Measurements from ENCODE around the gene DIP2C.
A peak's percentile ranks its signal among the peaks of the same experiment; 100 is the strongest.
"Not testable (repeated sequence)": the region's sequence is repeated elsewhere in the genome, so short reads cannot be mapped to it uniquely, and the experiment has no call there.

The DIP2C gene

DNA sequence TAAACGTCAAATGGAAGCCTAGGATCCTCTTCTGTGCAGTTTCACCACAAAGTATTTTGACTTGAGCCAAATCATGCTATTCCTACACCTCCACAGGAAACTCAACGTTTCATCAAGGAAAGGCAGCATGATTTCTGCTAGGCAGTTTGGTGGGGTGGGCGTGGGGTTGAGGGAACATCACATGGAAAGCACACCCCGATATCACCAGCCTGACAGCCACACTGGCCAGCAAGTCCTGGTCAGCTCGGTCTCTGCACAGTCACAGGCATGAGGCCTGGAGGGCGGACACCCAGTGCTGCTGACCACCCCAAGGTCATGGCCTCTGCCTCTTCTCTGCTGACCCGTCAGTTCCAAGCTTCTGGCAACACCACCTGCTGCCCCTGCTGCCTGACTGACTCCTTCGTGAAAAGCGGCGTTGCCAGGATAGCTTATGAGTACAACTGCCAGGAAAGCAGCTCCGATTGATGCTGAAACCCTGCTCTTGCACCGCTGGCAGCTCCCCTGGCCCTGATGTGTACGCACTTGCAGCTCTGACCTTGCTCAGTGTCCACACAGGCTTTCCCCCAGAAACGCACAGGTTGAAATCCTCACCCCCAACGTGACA lies 171.5 kb downstream of the DIP2C start:
- no peak for DNase-seq (ENCODE audit: low read depth in 2 of 2)

- no peak for DNase-seq (ENCODE audit: low read depth in 2 of 2)
Measured at GRCh38 chr10:517241-517830, 172.1 kb downstream of the DIP2C start.

DNA sequence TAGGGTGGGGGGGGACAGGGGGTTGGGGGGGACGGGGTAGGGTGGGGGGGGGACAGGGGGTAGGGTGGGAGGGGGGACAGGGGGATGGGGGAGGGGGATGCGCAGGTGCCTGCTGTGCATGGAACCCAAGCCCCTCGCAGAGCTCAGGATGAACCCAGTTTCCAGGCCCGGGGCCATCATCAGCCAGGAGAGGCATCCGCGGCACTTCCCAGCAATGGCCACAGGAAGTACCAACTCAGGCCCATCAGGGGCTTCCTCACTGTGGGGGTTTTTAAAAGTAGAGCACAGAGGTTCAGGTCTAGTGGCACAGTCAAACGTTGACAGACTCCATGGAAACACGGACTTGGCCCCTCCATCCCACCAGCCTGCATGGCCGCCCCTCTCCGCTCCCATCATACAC lies 172.7 kb downstream of the DIP2C start:
- DNase-seq (ENCODE audit: low read depth in 2 of 2) = no peak

DNA sequence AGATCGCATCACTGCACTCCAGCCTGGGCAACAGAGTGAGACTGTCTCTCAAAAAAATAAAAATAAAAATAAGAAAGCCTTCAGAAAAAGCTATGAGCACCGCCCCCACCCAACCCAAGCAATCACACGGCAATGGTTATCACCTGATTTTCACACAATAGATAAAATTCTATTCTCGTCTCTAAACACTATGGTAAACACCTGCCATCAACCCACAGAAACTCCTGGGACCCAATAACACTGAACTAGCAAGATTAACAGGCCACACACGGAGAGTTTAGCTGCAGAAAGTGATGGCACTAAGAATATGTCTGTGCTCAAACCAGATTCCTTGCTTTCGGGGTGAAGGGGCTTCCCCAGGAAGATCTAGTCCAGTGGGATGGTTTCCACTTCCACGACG lies 173.8 kb downstream of the DIP2C start:
- DNase-seq (ENCODE audit: low read depth in 2 of 2) = no peak

- no peak for DNase-seq (ENCODE audit: low read depth in 2 of 2)
Measured at GRCh38 chr10:514137-514671, 175.3 kb downstream of the DIP2C start.

DNA sequence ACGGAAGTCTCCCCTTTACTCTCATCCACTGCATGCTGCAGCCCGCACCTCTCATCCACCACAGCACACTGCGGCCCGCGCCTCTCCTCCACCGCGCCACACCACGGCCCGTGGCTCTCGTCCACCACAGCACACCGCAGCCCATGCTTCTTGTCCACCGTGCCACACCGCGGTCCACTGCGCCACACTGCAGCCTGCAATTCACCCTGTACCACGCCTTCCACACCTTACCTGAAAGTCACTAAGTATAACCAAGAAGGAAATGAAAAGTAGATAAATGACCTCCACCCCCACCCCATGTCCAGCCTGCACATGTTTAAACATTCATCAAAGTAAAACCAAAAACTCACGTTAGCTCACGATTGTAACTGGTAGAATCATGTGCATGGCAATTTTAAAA lies 176.1 kb downstream of the DIP2C start:
- DNase-seq (ENCODE audit: low read depth in 2 of 2) = no peak

- not testable (repeated sequence) for DNase-seq (ENCODE audit: low read depth in 2 of 2)
Measured at GRCh38 chr10:512661-513060, 176.8 kb downstream of the DIP2C start.

- no peak for DNase-seq (ENCODE audit: low read depth in 2 of 2)
Measured at GRCh38 chr10:511849-512191, 177.6 kb downstream of the DIP2C start.

GRCh38 chr10:511101-511848 lies 178.2 kb downstream of the DIP2C start:
- peak; percentile 65 to 78 for DNase-seq (ENCODE audit: low read depth in 2 of 2)

DNA sequence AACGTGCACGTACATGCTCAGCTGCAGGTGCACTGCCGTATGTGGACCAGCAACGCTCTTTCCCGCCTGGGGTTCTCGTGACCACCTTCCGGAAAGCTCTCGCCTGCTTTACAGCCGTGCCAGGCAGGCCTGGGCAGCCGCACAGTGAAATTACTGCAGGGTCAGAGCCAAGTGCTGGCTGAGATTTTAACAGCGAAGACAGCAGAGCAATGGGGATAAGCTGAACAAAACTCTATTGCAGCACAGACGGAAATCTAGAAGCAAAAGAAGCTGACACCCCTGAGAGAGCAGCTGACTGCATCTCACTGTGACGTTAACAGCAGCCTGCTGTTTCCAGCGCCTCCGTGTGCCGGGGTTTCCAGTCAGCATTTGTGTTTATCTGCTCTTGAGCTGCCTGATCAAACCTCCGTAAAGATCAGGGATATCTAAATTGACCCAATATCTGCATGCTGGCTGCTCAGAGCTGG lies 179.0 kb downstream of the DIP2C start:
- DNase-seq (ENCODE audit: low read depth in 2 of 2) = no peak

DNA sequence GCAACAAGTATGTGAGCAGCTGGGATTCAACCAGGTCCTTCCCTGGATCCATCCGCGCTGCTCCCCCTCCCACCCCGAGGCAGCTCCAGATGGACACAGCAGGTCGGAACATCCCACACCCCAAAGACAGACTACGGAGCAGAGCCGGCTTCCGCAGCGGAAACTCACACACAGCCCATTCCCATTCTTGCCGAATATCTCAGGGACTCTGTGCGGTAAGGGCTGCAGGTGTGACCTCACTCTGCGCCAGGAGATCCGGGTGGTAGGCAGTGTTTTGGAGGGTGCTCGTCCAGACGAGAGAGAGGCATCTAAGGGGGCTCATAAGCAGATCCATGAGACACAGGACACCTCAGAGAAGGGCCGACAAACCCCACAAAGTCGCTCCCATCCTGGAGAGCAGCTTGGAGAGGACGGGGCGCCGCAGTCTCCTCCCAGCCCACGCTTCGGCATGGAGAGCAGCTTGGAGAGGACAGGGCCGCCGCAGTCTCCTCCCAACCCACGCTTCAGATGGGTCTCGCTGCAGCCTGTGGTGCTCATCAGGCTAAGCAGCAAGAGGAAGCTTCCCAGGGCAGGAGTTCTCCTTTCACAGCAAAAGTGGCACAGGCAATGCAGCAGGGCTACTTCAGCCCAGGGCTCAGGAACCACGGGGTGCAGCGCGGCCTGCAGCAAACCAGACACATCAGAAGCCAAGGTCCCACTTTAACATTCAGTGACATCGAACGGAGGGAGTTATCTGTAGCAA lies 179.9 kb downstream of the DIP2C start:
- DNase-seq (ENCODE audit: low read depth in 2 of 2) = no peak

DNA sequence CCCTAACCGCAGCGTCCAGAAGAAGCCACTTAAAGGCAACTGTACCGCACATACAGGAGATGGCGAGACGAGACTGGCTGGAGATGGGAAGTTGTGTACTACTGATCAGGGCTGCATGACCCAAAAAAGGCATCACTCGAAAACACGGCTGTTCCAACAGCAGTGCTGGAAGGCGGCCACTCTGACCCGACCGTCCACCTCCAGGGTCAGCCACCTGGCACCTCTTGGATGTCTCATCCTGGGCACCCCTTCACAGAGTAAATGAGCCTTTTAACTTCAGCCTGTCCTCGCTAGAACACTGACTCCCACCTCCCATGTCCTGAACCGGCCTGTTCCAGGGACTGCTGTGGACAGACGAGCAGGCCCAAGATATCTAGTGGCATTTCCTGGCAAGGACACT lies 180.7 kb downstream of the DIP2C start:
- no peak for DNase-seq (ENCODE audit: low read depth in 2 of 2)

GRCh38 chr10:507908-508444 lies 181.5 kb downstream of the DIP2C start:
- DNase-seq (ENCODE audit: low read depth in 2 of 2) = no peak

GRCh38 chr10:507355-507699 lies 182.1 kb downstream of the DIP2C start:
- no peak for DNase-seq (ENCODE audit: low read depth in 2 of 2)

DNA sequence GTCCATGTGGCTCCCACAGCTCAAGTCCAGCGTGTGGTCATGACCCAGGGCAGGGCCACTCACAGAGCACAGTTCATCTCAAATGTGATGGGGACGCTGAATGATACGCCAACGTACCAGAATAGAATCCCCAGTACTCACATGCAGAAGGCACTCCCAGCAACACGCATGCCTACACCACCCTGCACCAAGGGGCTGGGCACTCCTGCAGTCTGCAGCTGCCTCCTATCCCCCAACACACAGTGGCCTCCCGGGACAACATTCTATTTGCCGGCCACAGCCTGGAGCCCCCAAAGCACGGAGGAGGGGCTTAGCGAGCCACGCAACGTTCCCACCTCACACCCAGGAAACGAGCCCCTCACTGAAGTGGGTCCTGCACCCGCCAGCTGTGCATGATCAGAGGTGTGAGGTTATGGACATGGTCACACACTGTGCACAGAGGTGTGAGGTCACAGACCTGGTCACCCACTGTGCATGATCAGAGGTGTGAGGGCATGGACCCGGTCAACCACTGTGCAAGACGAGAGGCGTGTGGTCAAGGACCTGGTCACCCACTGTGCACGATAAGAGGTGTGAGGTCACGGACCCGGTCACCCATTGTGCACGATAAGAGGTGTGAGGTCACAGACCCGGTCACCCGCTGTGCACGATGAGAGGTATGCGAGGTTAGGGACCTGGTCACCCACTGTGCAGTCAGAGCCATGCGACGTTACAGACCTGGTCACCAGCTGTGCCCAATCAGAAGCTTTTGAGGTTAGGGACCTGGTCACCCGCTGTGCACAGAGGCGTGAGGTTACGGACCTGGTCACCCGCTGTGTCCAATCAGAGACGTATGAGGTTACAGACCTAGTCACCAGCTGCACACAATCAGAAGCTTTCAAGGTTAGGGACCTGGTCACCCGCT lies 182.8 kb downstream of the DIP2C start:
- no peak for DNase-seq (ENCODE audit: low read depth in 2 of 2)

DNA sequence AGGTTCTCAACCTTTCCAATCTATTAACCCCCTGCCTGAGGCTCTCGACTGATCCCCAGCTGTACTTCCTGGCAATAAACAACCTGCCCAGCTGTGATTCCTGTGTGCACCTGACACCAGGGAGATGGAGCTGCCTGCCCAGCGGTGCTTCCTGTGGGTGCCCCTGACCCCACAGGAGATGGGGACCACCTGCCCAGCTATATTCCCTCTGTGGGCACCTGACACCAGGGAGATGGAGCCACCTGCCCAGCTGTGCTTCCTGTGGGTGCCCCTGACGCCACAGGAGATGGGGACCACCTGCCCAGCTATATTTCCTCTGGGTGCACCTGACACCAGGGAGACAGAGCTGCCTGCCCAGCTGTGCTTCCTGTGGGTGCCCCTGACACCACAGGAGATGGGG lies 184.0 kb downstream of the DIP2C start:
- no peak for DNase-seq (ENCODE audit: low read depth in 2 of 2)

- no peak for DNase-seq (ENCODE audit: low read depth in 2 of 2)
Measured at GRCh38 chr10:504806-505205, 184.7 kb downstream of the DIP2C start.

- no peak for DNase-seq (ENCODE audit: low read depth in 2 of 2)
Measured at GRCh38 chr10:504121-504611, 185.3 kb downstream of the DIP2C start.

DNA sequence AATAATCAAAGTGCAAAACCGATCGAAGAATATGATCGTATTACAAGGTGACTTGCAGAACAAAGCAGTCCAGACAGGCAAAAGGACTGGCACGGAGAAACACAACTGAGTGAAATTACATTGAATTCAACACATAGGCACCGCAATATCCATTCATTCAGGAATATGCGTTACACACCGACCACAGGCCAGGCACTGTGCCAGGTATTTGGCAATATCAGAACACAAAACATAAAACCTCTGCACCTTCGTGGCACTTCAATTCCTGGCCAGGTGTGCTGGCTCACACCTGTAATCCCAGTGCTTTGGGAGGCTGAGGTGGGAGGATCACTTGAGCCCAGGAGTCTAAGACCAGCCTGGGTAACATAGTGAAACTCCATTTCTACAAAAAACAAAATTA lies 187.9 kb downstream of the DIP2C start:
- DNase-seq (ENCODE audit: low read depth in 2 of 2) = no peak

DNA sequence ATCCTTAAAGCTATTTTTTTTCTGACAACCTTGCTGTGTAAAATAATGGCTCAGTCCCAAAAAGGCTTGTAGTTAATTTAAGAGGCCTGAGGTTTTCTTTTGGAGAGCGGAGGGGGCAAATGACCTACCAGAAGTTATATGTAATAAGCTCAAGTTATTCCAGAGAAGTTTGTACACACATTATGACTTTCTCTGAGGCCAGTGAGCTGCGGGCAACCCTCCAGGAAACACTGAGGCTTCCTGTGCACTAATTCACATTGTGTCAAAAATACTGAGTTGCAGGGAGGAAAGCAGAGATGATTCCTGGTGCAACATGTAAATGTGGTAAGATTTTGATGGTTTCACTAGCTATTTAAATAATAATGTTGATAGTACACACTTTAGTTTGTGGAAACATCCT lies 188.6 kb downstream of the DIP2C start:
- no peak for DNase-seq (ENCODE audit: low read depth in 2 of 2)

- DNase-seq (ENCODE audit: low read depth in 2 of 2) = no peak
Measured at GRCh38 chr10:499991-500390, 189.5 kb downstream of the DIP2C start.

Measured in stimulated activated CD4-positive, alpha-beta T cell treated with anti-CD3 and anti-CD28 coated beads, Interleukin-15, amount 100 ng/mL, for 48 hours (primary cell).